Measurements from ENCODE around the gene ESAM.
"Not testable (repeated sequence)": the region's sequence is repeated elsewhere in the genome, so short reads cannot be mapped to it uniquely, and the experiment has no call there.

Gene ESAM

DNA sequence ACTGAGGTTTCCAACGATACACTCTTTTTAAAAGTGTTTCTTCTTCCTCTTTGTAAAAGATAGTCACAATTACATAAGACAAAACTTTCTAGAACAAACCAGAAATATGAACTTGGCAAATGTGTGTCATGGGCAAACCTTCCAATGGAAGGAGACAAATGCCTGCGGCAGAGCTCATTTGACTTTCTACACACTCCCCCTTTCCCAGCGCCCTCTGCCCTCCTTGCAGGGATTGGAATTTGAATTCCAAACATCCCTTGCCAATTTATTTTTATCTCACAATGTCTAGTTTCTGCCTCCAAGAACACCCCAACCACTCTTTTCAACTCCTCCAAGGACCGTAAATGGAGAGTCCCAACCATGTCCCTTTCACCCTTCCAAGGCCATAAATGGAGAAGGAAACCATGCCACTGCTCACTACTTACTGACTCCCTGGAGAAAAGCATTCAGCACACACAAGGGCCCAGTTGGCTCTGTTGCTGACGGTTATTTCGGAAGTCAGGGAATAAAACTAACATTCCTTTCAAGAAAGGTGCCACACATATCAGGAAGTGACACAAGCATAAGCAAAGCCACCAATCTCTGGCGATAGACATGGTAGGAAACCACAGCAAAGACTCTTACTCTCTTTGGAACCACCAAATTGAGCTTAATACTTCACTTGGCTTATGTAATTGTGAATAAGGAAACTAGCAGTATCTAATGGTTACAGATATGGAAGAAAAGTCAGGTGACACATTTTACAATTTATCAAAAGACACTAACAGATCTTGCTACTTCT is 15.0 kb upstream of the ESAM start:
- DNase-seq (ENCODE audit: low spot score), result no peak

DNA sequence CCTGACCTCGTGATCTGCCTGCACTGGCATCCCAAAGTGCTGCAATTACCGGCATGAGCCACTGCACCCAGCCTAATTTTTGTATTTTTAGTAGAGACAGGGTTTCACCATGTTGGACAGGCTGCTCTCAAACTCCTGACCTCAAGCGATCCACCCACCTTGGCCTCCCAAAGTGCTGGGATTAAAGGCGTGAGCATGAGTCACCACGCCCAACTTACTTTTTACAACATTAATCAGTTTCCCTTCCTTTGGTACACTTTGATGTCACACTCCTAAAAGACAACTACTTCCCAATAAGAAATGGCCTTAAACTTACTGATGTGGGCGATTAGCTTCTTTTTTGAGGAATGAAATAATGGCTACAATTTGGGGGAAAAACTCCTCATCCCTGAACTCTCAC is 8.9 kb upstream of the ESAM start:
- not testable (repeated sequence) for DNase-seq (ENCODE audit: low spot score)

DNA sequence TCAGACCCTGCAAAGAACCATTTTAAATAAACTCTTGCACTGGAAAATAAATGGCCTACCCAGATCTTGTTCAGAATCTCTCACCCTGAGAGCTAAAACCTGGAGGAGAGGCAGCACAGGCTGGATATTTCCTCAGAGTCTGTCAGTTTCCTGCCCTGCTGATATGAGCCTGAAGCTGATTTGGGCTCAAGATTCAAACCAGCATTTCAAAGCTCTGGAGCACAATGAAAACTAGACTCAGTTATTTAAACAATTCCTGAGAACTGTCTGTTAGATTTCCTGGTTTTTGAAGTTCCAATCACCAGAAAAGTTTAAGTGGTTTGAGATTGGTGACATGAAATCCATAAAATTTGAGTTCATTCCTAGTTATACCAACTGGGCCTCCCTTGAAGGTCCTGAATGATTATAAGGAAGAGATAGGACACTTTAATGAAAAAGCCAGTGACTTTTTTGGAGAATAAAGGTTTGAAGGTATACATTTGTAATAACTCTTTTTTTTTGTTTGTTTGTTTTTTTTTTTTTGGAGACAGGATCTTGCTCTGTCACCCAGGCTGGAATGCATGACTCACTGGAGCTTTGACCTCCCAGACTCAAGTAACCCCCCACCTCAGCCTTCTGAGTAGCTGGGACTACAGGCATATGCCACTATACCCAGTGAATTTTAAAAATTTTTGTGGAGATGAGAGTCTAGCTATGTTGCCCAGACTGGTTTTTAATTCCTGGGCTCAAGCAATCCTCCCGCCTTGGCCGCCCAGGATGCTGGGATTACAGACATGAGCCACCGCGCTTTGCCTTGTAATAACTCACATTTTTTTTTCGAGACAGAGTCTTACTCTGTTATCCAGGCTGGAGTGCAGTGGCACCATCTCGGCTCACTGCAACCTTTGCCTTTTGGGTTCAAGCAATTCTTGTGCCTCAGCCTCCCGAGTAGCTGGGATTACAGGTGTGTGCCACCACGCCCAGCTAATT is 8.0 kb upstream of the ESAM start:
- DNase-seq (ENCODE audit: low spot score), result no peak

DNA sequence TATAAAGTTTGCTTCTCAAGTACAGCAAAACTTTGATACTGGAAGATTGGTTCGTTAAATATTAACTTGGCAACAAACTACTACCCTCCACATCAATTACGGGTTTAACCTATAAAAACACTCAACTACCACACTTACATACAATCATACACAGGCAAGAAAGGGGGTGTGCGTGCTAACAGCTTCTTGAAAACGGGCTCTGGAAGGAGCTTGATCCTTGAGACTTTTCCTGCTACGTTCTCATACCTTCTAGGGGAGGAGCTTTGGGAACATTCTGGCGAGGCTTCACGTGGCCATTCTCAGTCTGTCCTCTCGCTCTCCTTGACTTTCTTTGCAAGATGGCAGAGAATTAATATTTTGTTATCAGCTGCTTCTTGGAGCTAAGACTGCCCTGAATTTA is 6.8 kb upstream of the ESAM start:
- no peak for DNase-seq (ENCODE audit: low spot score)

DNA sequence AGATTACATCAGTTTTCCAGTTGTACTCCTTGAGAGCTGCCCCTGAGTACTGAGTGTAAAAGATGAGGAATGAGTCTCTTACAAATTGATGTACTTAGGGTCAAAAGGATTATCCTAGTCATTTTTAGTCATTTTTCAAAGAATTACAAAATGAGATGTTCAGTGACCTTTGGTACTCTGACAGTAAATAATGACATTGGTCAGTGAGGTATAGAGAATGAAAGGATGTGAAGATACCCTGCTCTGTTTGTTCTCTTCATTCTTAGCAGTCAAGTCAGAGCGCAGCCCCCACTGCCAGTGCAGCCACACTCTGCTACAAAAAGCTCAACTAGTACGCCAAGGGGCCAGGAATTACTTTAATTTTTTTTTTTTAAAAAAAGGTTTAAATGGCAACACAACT is 4.1 kb upstream of the ESAM start:
- DNase-seq (ENCODE audit: low spot score), result no peak

DNA sequence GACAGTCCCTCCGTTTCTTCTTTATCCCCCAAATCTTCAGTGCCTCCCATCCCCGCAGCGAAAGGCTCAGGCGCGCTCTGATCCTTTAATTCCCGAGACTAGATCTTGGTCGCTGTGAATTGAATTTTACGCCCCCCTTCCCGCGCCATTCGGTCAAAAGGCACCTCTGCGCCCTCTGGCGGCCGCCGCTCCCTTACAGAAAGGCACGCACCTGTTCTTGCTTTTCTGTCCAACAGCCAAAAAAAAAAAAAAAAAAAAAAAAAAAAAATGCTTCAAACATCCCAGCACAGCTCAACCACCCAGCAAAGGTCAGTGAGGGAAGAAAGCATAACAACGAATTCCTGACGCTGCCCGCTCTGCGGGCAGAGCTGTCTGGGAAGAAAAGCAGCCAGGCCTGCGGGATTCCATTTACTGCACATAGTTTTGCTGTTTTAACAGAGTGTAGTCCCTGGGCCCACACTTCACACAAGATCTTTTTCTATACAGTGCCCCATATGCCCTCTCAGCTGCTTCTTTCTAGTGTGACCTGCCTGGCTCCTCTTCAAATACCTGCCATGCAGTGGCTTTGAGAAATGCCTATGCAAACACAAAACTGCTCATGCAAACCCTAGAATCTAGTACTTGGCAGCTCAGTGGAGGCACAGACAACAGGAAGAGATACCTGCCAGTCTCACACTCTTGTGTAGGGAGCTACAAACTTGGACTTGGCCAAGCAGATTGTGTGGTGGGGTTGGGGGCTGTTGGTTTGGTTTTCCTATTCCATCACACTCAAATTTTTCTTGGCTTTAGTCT is 1.3 kb upstream of the ESAM start:
- DNase-seq (ENCODE audit: low spot score), result peak; percentile 83

DNA sequence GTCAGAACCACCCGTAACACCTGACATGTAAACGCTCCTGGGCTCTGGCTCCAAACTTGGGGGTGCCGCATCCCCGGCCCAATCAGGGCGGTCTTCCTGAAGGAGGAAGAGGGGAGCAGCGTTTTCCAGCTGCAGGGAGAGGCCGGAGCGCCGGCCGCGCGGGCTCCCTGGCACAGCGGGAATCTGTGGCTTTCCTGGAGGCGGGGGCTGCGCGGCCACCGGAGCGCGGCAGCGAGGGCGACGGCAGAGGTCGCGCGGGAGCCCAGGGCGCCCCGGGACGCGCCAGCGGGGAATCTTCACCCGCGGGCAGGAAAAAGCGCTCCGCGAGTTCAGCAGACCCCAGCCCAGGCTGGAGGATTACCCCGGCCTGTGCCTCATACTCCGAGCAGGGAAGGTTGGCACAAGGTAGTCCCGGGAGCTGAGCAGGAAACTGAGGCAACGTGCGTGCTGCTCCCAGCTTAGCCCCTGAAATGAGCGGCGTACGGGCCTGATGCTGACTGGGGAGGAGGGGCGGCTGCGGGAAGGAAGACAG is 600 bp upstream of the ESAM start:
- no peak for DNase-seq (ENCODE audit: low spot score)

DNA sequence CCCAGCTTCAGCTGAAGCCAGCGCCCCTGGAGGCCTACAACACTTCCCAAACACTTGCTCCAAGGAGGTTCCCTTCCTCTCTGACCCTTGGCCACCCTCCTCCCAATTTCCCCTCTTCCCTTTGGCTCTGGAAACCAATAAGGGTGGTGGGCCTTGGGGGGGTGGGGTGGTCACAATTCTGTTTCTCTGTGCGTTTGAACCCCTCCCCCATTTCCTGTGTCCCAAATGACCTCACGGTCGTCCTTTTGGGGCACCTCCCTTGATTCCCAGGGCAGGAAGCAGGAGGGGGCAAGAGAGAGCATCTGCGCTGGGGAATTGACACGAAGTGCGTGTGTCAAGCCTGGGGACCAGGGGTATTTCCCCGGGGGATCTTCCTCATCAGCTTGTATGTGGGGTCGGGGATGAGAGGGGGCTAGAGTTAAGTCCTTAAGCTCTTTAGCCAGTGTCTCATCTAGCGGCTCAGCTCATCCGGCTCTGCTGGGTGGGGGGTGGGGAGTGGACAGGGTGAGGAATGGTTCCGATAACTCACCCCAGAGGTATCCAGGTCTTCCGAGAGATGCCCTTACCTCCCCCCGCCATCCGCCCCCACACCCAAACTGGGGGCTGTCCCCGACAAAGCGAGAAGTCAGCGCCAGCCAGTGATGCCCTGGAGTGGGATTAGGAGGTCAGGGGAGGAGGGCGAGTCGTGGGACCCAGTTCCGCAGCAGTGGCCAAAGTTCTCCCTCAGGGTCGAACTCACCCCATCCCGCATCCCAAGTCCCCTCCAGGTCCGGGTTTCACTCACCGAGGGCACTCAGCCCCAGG is 587 bp downstream of the ESAM start:
- no peak for DNase-seq (ENCODE audit: low spot score)

DNA sequence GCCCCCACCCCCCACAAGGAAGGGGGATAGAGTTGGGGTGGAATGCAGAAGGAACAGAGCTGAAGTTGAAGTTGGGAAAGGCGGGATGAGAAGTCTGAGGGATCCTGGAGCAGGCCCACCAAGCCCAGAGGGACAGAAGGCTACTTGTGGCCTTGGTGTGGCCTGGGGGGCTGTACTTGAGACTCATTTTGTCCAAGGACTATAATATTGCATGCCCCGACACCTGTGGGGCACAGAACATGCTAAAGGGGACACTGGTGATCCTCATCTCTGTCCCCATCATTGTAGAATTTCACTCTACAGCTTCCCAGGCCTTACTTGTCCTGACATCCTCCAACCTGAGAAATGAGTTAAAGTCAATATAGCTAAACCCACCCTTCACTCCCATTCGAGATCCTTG is 1.3 kb downstream of the ESAM start:
- DNase-seq (ENCODE audit: low spot score), result no peak

DNA sequence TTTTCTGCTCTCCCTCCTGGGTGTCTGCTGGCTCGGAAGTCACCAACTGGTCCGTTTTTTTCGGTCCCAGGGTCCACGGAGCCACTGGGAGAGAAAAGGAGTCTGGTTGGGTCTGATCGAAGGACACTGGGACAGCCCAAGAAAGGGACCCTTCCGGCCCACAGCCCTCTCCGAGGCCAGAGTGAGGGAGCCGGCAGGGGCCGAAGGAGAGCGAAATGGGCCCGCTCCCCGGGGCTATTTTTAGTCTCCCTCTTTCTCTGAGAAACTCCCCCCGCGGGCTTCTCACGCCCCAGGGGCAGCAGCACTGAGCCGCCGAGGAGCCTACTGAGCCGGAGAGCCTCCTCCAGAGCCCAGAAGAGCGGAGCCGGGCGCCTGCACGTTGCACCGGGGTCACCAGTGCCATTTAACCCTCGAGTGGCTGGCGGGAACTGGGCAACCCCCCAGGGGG is 1.9 kb downstream of the ESAM start:
- peak; percentile 51 for DNase-seq (ENCODE audit: low spot score)

DNA sequence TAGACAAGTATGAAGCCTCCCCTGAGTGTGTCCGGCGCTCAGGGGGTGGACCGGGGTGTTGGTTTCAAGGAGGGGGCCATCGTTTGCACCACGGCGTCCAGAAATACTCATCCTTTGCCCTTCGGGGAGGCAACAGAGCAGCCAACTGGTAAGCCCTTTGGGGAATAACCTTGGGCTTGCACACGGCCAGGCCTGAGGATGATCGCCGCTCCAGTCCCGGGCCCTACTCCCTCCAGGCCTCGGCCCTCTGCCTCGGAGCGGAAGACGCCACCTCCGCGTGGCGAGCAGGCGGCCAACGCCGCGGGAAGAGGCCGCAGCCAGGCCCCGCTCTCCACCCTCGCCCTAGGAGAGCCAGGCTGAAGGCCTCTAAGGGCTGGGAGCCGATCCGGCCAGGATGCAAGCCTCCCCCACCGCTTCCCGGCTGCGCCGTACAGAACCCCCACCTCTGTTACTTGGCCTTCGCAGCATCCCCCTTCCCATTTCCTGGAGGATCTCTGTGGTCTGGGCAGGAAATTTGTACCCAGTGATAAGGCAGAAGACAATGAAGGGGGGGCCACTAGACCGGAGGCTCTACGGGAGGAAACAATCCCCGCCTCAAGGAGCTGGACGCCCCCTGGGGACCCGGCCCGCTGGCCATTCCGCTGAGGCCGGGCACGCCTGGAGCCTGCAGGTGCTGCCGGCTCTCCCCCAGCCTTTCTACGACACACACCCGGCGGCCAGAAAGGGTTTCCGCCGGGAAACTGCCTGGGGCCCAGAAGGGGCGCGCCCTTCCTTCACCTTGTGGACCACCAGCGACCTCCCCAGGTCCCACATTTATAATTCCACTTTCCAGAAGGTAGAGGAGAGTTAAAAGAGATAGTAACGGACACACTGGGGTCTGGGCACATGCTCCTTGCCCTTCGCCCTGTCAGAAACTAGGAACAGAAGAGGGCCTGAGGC is 2.6 kb downstream of the ESAM start:
- no peak for DNase-seq (ENCODE audit: low spot score)

DNA sequence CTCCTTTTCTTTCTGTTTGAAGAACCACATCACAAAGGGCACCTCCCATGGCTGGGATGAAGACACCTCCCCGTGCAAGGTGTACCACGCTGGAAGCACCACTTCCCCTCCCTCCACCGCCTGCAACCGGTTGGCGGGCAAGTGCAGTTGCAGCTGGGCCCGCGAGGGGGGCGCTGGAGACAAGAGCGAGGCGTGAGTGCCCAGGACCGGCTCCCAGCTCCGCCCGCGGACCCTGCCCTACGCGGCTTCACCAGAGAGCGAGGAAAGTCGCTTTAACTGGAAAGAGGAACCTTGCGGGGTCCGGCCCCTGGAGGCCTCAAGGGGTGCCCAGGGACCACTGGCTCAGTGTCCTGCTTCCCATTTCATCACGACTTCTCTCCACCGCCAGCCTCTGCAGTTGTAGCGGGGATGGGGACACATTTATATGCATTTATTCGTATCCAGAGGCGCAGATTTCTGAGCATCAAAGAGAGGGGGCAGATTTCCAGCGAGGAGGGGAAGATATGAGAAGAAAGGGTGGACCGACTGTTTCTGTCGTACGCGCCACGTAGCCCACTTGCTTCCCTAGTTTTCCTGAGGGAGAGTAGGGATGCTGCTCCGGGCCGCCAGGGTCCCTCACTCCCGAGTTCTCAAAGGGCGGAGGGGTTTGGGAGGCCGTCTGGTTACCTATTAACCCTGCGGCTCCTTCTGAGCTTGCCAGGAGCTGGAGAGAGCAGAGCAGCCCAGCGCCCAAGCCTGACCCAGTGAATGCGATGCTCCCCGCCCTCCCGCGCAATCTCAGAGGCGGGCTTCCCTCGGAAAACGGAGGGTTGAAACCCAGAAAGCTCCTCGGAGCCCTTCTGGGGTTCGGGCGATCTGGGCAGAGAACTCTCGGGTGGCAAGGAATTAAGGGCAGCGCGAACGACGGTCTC is 3.5 kb downstream of the ESAM start:
- peak; percentile 84 for DNase-seq (ENCODE audit: low spot score)

DNA sequence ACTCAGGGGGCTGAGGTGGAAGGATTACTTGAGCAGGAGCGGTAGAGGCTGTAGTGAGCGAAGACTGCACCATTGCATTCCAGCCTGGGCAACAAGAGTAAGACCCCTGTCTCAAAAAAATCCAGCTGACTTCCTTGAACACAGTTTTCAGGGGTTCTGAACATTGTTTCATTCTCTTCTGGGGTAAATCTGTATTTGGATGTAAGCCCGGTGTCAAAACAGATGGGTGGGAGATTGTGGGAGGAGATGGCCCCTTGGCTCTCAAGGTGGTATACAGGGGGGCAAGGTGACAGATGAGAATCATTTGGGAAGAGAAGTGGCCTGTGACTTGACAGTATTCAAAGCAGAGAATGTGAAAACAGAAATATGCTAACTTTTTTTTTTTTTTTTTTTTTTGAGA is 4.8 kb downstream of the ESAM start:
- no peak for DNase-seq (ENCODE audit: low spot score)

DNA sequence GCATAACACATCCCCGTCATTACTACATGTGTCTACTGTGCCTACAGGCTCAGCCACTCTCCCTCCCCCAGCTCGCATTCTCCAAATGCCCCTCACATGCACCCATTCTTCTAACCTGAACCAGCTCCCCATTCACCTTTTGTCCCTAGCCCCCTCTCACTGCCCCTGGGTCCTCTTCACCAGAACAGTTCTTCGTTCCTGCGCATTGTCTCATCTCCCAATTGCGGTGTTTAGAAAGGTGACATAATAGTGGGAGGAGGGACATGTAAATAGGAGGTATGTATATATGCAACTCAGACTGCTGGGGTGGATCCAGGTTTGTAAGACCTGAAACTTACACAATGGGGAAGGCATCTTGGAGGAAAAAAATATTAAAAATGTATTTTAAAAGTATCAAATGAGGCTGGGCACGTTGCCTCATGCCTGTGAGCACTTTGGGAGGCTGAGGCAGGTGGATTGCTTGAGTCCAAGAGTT is 5.3 kb downstream of the ESAM start:
- no peak for DNase-seq (ENCODE audit: low spot score)

DNA sequence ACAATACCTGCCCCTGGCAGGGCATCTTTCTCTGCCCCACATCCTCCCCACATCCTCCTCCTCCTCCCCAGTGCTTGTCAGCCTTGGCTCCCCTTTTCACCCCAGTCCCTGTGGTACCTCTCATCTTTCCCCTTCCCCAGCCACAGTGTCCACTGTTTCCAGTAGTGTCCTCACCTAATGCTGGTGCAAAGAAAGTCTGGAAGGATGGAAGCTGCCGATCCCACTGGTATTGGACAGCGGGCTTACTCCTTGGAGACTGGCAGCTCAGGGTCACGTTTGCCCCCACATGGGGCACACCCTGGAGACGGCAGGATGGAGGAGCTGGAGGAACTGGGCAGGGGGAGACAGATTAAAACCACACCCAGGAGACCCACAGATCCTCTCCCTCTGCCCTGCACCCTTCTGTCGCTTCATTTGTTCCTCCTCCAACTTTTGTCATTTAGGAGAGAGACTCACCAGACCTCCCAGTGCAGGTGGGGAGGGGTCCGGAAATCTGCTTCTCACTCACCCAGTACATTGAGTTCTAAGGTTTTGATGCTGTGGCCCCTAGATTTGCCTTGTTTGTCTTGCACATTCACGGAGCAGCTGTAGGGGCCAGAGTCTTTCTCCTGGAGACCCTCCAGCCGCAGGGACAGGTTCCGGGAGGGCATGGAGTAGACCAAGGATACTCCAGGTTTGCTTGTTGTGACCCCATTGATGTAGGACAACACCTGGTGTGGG is 5.9 kb downstream of the ESAM start:
- DNase-seq (ENCODE audit: low spot score), result no peak

DNA sequence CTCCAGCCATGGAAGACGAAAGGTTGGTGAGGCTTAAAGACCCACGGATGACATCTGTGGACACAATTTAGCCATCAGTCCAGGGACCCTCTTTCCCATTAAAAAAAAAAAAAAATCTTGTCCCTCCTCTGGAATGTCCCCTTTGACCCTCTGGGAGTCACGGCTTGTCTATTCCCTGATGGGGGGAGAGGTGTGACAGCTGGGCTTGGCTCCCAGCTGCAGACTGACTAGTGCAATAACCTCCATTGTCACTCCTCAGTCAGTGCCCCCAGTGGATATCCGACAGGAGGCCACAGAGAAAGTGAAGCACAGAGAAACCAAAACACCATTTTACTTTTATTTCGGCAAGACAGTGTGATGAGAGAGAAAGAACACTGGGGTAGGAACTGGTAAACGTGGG is 7.4 kb downstream of the ESAM start:
- no peak for DNase-seq (ENCODE audit: low spot score)

DNA sequence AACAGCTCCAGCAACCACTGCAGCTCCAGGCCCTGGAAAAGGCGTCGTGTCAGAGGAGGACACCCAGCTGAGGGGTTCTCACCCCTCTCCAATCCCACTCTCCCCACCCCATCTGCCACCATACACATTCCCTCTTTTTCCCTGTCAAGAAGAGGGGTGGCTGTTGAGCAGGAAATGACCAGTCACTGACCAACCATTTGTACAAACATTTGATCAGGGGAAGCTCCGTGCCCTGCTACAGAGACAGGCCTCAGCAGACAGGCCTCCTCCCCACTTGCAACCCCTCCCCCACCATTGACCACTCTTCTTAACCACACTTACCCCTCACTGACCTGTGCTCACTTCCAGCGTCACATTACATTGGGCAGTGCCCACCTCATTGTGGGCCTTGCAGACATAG is 7.8 kb downstream of the ESAM start:
- no peak for DNase-seq (ENCODE audit: low spot score)

DNA sequence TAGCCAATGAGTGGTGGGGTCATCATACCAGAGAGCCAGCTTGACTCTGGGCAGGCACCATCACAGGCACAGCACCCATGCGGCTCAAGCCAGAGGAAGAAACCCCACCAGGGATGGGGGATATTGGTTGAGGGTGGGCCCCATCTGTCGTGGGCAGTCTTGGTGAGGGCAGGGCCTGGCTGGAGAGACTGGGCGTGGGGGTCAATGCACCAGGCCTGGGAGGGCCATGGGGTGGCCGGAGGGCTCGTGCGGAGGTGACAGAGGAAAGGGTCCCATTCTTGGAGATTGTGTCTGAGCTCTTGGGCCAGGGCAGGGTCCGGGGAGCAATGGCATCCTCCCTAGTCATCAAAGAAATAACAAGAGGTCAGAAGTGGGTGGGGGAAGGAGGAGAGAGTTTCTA is 8.5 kb downstream of the ESAM start:
- no peak for DNase-seq (ENCODE audit: low spot score)

Measured in NAMALWA (cell line).